Esophagus squamous epithelium (tissue), 4 donors: Measurements from ENCODE around the gene FAM222A.

Source experiments
- CTCF ChIP-seq, 6 experiments: fragments of 450-650 bp in 4 of 6; fragments of 200-600 bp in 2 of 6; sonication (generic) in 2 of 6; IDR thresholded peaks; one replicate each; pipeline ENCODE4 v1.5.1; 2016 to 2019; ENCODE audit warnings: antibody characterized with exemption in 6 of 6, mild to moderate bottlenecking in 4 of 6, moderate library complexity in 4 of 6
- POLR2A ChIP-seq, 4 donors: fragments of 450-650 bp; IDR thresholded peaks; one replicate each; pipeline ENCODE4 v1.6.1; 2017; ENCODE audit warnings: antibody characterized with exemption in 4 of 4, mild to moderate bottlenecking in 4 of 4, moderate library complexity in 3 of 4

- TF ChIP-seq CTCF (IDR thresholded peaks at IDR 0.05): no peak
- TF ChIP-seq POLR2A (IDR thresholded peaks at IDR 0.05): no peak
Observed at GRCh38 chr12:109734219-109735000, 20.8 kb downstream of the FAM222A start.
